ENCODE measurements around the gene RNASE8. TPM values are rescaled to one million over a fixed set of nuclear protein-coding genes. Genes with fewer than 3 reads are reported as not detected.

RNASE8 gene
- total RNA-seq, 1 donor from 2014 or later = not detected

DNA sequence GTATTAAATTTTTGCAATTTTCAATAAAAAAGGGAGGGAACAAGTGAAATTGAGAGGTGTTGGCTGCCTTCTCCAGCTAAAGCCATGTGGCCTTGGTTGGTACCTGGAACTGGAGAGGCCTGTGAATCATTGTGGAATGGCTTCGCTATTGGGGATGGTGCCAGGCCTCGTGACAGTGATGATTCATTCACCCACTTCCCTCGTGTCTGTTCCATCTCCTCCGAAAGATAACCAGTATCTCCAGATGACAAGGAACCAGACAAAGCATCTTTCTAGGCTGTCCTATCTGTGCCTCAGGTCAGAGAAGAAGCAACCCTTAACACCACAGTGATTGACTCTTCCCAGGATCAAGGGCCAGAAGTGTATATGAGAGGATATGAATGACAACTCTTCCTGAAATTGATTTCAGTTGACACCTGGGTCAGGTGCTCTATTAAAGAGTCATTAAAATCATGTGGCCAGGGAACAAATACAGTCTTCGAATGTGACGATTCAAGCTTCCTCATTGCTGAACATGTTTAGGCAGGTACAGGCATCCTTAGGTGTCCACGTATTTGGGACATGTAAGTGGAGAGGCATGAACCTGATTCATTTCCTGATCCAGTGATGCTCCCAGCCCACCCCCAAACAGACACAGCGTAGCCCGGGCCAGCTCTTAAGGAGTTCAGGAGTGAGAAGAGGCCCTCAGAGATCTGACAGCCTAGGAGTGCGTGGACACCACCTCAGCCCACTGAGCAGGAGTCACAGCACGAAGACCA, 15.8 kb upstream of the RNASE8 start, which contains the start of gene RNASE7:
TSS of gene RNASE7 (plus strand) at position 687 of the 758 bp plus-strand sequence. CDS start 631 bp downstream, outside the sequence.
- no peaks in the 10 kb centered on the region for H3K36me3 Mint-ChIP-seq
- H3K27ac Mint-ChIP-seq = no peak within 1 kb of the TSS
- Histone ChIP-seq H2AFZ (replicated peaks) (no peak within 1 kb of the TSS), H3K9ac (no peak within 1 kb of the TSS), H3K4me3 (no peak within 1 kb of the TSS), H3F3A (ENCODE audit: low read depth) (no peaks in the 10 kb centered on the region), H3K27me3 (peaks cover 10% of the 10 kb centered on the region), H3K9me3 (ENCODE audit: low read depth) (no peaks in the 10 kb centered on the region), H3K79me2 (ENCODE audit: low read depth) (no peaks in the 10 kb centered on the region), H3K4me1 (peaks cover 11% of the 10 kb centered on the region), H3K27ac (no peak within 1 kb of the TSS), H4K20me1 (ENCODE audit: low read depth) (no peaks in the 10 kb centered on the region), H3K4me2 (no peak within 1 kb of the TSS), H3K36me3 (no peaks in the 10 kb centered on the region)
- H3K4me1 Mint-ChIP-seq = peaks cover 14% of the 10 kb centered on the region
- no peaks in the 10 kb centered on the region for H3K9me3 Mint-ChIP-seq
- H3K27me3 Mint-ChIP-seq (ENCODE audit: insufficient read depth, low read depth) = peaks cover 10% of the 10 kb centered on the region
- TF ChIP-seq EZH2 (IDR thresholded peaks at IDR 0.05) = no peak
- TF ChIP-seq, protein P1, sequence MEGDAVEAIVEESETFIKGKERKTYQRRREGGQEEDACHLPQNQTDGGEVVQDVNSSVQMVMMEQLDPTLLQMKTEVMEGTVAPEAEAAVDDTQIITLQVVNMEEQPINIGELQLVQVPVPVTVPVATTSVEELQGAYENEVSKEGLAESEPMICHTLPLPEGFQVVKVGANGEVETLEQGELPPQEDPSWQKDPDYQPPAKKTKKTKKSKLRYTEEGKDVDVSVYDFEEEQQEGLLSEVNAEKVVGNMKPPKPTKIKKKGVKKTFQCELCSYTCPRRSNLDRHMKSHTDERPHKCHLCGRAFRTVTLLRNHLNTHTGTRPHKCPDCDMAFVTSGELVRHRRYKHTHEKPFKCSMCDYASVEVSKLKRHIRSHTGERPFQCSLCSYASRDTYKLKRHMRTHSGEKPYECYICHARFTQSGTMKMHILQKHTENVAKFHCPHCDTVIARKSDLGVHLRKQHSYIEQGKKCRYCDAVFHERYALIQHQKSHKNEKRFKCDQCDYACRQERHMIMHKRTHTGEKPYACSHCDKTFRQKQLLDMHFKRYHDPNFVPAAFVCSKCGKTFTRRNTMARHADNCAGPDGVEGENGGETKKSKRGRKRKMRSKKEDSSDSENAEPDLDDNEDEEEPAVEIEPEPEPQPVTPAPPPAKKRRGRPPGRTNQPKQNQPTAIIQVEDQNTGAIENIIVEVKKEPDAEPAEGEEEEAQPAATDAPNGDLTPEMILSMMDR (IDR thresholded peaks at IDR 0.05) = no peak
- no peak for DNase-seq (ENCODE audit: low spot score)
- H3K4me3 Mint-ChIP-seq = no peak within 1 kb of the TSS

DNA sequence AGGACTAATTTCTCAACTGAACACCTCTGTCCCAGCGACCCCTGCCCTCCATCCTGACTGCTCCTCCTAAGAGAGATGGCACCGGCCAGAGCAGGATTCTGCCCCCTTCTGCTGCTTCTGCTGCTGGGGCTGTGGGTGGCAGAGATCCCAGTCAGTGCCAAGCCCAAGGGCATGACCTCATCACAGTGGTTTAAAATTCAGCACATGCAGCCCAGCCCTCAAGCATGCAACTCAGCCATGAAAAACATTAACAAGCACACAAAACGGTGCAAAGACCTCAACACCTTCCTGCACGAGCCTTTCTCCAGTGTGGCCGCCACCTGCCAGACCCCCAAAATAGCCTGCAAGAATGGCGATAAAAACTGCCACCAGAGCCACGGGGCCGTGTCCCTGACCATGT, 14.7 kb upstream of the RNASE8 start:
- H3K27ac ChIP-seq = no peak overlapping the region
- H3K4me1 ChIP-seq = peaks cover 11% of the 10 kb centered on the region
- H4K20me1 ChIP-seq (ENCODE audit: low read depth) = no peaks in the 10 kb centered on the region
- Mint-ChIP-seq H3K4me1 (peaks cover 14% of the 10 kb centered on the region), H3K27me3 (ENCODE audit: insufficient read depth, low read depth) (peaks cover 10% of the 10 kb centered on the region), H3K9me3 (no peaks in the 10 kb centered on the region), H3K4me3 (no peak overlapping the region), H3K27ac (no peak overlapping the region), H3K36me3 (no peaks in the 10 kb centered on the region)
- TF ChIP-seq, protein P1 (IDR thresholded peaks at IDR 0.05) = no peak
- TF ChIP-seq EZH2phosphoT487 (IDR thresholded peaks at IDR 0.05) = no peak
- no peak for TF ChIP-seq EZH2 (IDR thresholded peaks at IDR 0.05)
- no peak for DNase-seq (ENCODE audit: low spot score)
- H3K9ac ChIP-seq = no peak overlapping the region
- H3F3A ChIP-seq (ENCODE audit: low read depth) = no peaks in the 10 kb centered on the region
- H3K36me3 ChIP-seq = no peaks in the 10 kb centered on the region
- H2AFZ ChIP-seq (replicated peaks) = no peak overlapping the region
- no peaks in the 10 kb centered on the region for H3K79me2 ChIP-seq (ENCODE audit: low read depth)
- H3K4me2 ChIP-seq = no peak overlapping the region
- H3K9me3 ChIP-seq (ENCODE audit: low read depth) = no peaks in the 10 kb centered on the region
- H3K4me3 ChIP-seq = no peak overlapping the region
- H3K27me3 ChIP-seq = peaks cover 10% of the 10 kb centered on the region

- TF ChIP-seq, protein P1 (IDR thresholded peaks at IDR 0.05) = no peak
- TF ChIP-seq EZH2 (IDR thresholded peaks at IDR 0.05) = no peak
- H3K4me1 Mint-ChIP-seq = peaks cover 14% of the 10 kb centered on the region
- Histone ChIP-seq H3K4me2 (no peak overlapping the region), H3F3A (ENCODE audit: low read depth) (no peaks in the 10 kb centered on the region), H4K20me1 (ENCODE audit: low read depth) (no peaks in the 10 kb centered on the region), H3K27ac (no peak overlapping the region), H3K27me3 (peaks cover 10% of the 10 kb centered on the region), H3K36me3 (no peaks in the 10 kb centered on the region), H2AFZ (replicated peaks) (no peak overlapping the region), H3K9me3 (ENCODE audit: low read depth) (no peaks in the 10 kb centered on the region), H3K79me2 (ENCODE audit: low read depth) (no peaks in the 10 kb centered on the region), H3K9ac (no peak overlapping the region), H3K4me3 (no peak overlapping the region), H3K4me1 (peaks cover 11% of the 10 kb centered on the region)
- no peaks in the 10 kb centered on the region for H3K9me3 Mint-ChIP-seq
- H3K4me3 Mint-ChIP-seq = no peak overlapping the region
- H3K36me3 Mint-ChIP-seq = no peaks in the 10 kb centered on the region
- DNase-seq (ENCODE audit: low spot score) = no peak
- H3K27me3 Mint-ChIP-seq (ENCODE audit: insufficient read depth, low read depth) = peaks cover 6% of the 10 kb centered on the region
- H3K27ac Mint-ChIP-seq = no peak overlapping the region
Observed at GRCh38 chr14:21043387-21043973, 14.1 kb upstream of the RNASE8 start.

Data from neural progenitor cell (in vitro differentiated cells).